Vagina (tissue), 2 donors: ENCODE measurements around the gene SNRNP70.

ENCODE experiments used
- POLR2A ChIP-seq, 2 donors: fragments of 450-650 bp; IDR thresholded peaks; one replicate each; pipeline ENCODE4 v1.6.1; 2017; ENCODE audit warnings: antibody characterized with exemption in 2 of 2, mild to moderate bottlenecking in 2 of 2, moderate library complexity in 2 of 2
- POLR2AphosphoS5 ChIP-seq, 2 donors: sonication (generic); formaldehyde crosslinking; IDR thresholded peaks; one replicate each; pipeline ENCODE4 v1.9.0; 2017; ENCODE audit warnings: antibody characterized with exemption in 2 of 2, mild to moderate bottlenecking in 2 of 2, low read depth in 1 of 2; ENCODE audit not compliant: insufficient read depth in 1 of 2

DNA sequence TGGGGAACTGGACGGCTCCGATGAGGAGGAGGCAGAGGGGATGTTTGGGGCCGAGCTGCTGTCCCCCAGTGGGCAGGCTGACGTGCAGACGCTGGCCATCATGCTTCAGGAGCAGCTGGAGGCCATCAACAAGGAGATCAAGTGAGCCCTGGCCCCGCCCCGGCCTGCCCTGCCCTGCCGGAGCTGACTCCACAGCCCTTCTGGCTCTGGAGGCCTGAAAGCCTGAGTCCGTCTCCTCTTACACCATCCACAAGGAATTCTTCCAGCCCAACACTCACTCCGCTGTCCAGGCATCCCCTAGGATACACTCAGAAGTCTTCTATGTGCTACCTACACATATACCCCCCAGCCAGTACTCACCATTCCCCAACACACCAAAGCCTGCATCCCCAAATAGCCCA lies 51.5 kb downstream of the SNRNP70 start:
- peak in 1 of 2 donors; percentile 58 for TF ChIP-seq POLR2AphosphoS5 (IDR thresholded peaks at IDR 0.05; ENCODE audit: insufficient read depth in 1 of 2, low read depth in 1 of 2)
- TF ChIP-seq POLR2A (IDR thresholded peaks at IDR 0.05): no peak
